Measurements from ENCODE around the gene BIN1.

GRCh38 chr2:127078028-127078427, 28.9 kb downstream of the BIN1 start:
- TF ChIP-seq CTCF (IDR thresholded peaks at IDR 0.05; ENCODE audit: low read length) (no peak), EZH2 (optimal IDR thresholded peaks at IDR 0.05; ENCODE audit: low read depth, low read length) (no peak), EZH2phosphoT487 (IDR thresholded peaks at IDR 0.05; ENCODE audit: low read length) (no peak)
